WI38 (cell line): ENCODE results near the gene IL7R.

Experiments used
- H3K4me3 ChIP-seq: 2 replicates; pipeline ENCODE4 v1.5.1; 2011; ENCODE audit warnings: low read depth, mild to moderate bottlenecking, control low read depth, low read length
- TF ChIP-seq, protein P1 (sequence below): IDR thresholded peaks from 2 replicates; pipeline ENCODE4 v1.5.1; 2012; ENCODE audit warnings: low read depth, mild to moderate bottlenecking, control low read depth, low read length

Gene IL7R

DNA sequence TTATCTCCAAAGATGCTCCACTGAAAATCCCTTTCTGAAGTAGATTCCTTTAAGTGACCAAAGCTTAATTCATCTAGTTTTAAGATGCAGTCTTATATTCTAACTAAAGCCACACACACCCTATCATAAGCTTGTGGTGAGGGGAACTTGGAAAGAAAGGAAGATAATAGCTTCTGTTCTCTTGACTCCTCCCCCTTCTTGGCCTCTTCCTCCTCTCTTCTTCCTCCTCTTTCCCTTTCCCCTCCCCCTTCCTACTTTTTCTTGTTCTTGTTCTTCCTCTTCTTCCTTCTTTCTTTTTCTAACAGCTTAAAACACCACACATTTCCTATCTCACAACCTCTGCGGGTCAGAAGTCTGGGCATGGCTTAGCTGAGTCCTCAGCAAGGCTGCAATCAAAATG is 23.5 kb downstream of the IL7R start:
- no peak overlapping the region for H3K4me3 ChIP-seq
- TF ChIP-seq, protein P1, sequence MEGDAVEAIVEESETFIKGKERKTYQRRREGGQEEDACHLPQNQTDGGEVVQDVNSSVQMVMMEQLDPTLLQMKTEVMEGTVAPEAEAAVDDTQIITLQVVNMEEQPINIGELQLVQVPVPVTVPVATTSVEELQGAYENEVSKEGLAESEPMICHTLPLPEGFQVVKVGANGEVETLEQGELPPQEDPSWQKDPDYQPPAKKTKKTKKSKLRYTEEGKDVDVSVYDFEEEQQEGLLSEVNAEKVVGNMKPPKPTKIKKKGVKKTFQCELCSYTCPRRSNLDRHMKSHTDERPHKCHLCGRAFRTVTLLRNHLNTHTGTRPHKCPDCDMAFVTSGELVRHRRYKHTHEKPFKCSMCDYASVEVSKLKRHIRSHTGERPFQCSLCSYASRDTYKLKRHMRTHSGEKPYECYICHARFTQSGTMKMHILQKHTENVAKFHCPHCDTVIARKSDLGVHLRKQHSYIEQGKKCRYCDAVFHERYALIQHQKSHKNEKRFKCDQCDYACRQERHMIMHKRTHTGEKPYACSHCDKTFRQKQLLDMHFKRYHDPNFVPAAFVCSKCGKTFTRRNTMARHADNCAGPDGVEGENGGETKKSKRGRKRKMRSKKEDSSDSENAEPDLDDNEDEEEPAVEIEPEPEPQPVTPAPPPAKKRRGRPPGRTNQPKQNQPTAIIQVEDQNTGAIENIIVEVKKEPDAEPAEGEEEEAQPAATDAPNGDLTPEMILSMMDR, result no peak

- TF ChIP-seq, protein P1, result no peak
- no peak overlapping the region for H3K4me3 ChIP-seq
Measured at GRCh38 chr5:35881758-35882157, 25.1 kb downstream of the IL7R start.

DNA sequence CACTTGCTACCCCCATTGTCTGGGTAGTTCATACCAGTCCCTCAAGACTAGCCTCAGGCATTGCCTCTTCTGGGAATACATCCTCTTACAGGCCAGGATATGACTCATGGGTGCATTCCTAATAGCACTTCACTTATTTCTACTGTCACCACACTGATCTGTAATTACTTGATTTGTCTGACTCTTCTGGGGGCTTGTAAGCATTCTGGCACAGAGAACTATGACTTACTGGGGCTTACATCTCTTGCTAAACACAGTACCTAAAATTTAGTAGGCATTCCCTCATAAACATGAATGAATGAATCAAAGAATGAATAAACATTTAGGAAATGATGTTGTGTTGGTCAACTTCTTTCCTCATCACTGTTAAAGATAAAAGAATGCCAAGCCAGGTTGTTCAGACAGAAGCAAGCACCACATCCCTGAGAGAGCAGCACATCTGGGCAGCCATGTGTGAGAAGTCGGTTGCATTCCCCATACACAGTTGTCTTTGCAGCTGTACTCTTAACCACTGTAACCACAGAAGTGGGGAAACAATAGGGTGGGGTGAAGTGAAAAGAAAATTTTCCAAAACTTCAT is 27.6 kb downstream of the IL7R start:
- TF ChIP-seq, protein P1, result no peak
- no peak overlapping the region for H3K4me3 ChIP-seq

- TF ChIP-seq, protein P1, result no peak
- H3K4me3 ChIP-seq, result no peak overlapping the region
Measured at GRCh38 chr5:35884773-35885172, 28.1 kb downstream of the IL7R start.

GRCh38 chr5:35886381-35886780 is 29.7 kb downstream of the IL7R start:
- no peak overlapping the region for H3K4me3 ChIP-seq
- TF ChIP-seq, protein P1, result no peak

DNA sequence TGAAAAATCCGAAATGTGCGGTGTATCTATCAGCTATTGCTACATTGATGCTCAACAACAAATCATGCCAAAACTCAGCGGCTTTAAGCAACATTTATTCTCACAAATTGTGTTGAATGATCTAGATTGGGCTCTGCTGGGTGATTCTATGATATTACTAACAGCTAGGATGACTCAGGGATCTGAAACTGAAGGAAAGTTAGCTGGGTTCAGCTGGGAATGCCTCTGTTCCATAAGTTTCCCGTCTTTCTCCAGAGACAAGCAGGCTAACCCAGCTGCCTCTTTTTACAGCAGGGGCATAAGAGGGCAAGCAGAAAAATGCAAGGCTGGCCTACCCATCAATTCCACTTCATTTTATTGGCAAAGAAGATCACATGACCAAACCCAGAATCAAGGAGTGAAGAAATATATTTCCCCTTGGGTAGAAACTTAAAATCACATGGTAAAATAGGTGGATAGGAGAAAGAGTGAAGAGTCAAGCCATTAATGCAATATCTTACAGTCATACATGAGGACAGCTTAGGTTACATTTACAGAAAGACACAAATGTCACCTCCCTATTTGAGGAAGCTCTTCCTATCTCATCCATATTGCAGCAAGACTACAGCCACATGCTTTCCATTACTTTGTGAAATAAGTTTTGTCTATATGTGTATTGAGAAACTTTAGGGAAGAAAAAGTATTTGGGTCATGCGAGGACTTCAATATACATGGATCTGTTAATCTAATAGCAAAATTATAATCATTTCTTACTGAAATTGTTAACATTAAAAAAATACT is 30.8 kb downstream of the IL7R start:
- H3K4me3 ChIP-seq, result no peak overlapping the region
- TF ChIP-seq, protein P1, result no peak
